GM18508 (cell line): ENCODE data around the gene ARID1A.
A peak's percentile ranks its signal among the peaks of the same experiment; 100 is the strongest.
"Not testable (repeated sequence)": the region's sequence is repeated elsewhere in the genome, so short reads cannot be mapped to it uniquely, and the experiment has no call there.

Experiments
- ATAC-seq: cut with Tn5 transposase; IDR thresholded peaks from one replicate; pipeline ENCODE4 v1.9.1; 2021; ENCODE audit warnings: moderate number of reproducible peaks; ENCODE audit not compliant: insufficient read depth, unreplicated experiment

The ARID1A gene

DNA sequence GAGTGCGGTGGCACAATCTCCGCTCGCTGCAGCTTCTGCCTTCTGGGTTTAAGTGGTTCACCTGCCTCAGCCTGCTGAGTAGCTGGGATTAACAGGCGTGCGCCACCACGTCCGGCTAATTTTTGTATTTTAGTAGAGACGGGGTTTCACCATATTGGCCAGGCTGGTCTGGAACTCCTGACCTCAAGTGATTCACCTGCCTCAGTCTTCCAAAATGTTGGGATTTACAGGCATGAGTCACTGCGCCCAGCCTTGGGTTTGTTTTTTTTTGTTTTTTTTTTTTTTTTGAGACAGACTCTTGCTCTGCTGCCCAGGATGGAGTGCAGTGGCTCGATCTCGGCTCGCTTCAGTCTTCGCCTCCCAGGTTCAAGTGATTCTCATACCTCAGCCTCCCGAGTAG, 30.1 kb downstream of the ARID1A start:
- not testable (repeated sequence) for ATAC-seq

DNA sequence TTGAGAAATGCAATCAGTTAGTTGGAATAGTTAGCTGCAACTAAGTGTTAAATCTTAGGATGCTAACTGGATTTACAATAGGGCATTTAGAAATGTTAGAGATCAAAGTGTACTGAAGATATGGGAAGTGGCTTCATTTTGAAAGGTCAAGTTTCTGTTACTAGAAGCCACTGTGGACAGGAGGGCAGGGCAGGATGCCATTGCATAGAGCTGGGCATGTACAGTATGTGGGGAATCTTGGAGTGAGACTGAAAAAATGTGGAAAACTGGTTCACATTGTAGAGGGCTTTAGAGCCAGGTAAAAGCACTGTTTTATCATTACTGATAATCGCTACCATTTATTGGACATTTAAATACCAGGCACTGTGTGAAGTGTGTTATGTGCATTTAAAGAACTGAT, 31.0 kb downstream of the ARID1A start:
- ATAC-seq: no peak

DNA sequence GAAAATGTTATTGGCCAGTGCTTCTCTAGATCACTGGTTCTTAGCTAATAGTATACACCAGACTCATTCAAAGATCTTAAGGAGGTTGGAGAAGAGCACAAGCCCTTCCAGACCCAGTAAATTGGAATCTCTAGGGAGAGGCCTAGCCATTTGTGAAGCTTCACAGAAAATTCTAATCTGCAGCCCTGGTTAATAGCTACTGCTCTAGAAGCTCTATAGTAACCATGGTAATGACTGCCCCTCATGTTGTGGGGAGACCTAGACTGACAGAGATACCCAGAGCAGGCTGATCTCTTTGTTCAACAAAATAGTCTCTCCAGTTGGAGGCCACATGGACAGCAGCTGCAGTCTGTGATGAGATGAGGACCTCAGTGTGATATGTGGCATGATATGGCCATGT, 31.7 kb downstream of the ARID1A start:
- no peak for ATAC-seq

DNA sequence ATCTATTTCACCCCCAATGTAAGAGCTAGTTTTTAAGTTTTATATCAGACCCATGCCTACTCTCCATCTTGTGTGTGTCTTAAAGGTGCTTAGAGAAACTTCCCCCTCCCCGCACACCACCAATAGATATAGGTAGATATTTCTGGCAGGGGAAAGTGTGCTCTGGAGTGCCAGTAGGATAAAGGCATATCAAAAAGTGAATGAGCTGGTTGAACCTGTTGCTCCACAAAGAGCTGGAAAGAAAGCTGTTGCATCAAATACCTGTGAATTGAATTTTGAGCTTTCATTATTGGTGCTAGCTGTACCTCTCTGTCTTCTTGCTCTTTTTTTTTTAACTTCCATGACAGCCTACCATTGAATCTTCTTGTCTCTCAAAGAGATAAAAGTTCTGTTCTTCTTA, 32.8 kb downstream of the ARID1A start:
- no peak for ATAC-seq

DNA sequence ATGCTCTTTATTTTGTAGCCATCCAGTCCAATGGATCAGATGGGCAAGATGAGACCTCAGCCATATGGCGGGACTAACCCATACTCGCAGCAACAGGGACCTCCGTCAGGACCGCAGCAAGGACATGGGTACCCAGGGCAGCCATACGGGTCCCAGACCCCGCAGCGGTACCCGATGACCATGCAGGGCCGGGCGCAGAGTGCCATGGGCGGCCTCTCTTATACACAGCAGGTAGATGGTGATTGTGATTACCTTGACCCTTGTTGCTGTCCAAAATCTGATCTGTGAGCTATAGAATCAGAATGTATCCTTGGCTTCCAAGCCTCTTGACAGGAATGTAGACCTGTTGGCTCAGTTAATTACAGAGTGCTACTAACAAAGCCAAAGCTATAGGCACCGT, 33.8 kb downstream of the ARID1A start:
- ATAC-seq: no peak

DNA sequence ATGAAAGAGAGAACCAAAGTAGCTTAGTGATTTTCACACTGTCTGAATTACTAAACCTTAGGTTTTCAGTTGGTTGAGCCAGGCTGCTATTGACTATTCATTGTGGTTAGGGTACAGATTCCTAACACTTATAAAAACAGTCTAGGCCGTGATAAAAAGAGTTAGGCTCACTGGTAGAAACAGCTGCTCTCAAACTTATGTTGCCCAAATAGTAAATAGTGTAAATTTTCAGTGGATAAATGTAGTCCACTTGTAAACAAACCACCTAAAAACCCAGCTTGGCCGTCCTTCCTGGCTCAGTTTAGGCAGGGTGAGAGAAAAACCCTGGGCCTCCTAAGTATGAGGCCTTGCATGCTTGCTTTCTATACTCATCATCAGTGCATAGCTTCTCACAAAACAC, 34.9 kb downstream of the ARID1A start:
- ATAC-seq: no peak

DNA sequence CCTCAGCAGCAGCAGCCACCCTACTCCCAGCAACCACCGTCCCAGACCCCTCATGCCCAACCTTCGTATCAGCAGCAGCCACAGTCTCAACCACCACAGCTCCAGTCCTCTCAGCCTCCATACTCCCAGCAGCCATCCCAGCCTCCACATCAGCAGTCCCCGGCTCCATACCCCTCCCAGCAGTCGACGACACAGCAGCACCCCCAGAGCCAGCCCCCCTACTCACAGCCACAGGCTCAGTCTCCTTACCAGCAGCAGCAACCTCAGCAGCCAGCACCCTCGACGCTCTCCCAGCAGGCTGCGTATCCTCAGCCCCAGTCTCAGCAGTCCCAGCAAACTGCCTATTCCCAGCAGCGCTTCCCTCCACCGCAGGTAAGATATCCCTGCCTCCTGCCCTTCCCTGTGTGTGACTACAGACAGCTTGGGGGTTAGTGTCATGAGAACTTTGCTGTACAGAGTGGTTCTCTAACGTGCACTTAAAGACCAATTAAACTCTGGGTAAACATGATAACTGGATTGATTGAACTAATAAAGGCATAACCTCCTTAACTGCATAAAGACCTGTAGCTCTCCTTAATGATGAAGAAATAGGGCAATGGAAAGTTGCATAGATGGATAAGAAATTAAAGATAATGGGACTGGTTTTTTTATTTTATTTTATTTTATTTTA, 35.6 kb downstream of the ARID1A start:
- no peak for ATAC-seq

DNA sequence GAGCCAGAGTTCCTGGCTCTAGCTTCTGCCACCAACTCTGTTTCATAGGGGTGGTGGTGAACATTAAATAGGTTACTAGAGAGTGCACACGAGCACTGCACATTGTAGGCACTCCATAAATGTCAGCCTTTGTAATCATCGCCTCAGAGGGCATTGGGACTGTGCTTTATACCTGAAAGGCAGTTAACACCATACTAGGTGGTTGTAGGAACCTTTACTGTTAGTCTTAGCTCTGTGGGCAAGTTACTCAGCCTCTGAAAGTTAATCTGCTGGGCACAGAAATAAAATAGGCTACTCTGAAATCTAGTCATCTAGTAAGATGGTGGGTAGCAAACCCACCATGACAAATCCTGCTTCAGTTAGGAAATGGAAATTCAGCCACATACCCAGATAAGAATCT, 37.6 kb downstream of the ARID1A start:
- ATAC-seq: no peak

DNA sequence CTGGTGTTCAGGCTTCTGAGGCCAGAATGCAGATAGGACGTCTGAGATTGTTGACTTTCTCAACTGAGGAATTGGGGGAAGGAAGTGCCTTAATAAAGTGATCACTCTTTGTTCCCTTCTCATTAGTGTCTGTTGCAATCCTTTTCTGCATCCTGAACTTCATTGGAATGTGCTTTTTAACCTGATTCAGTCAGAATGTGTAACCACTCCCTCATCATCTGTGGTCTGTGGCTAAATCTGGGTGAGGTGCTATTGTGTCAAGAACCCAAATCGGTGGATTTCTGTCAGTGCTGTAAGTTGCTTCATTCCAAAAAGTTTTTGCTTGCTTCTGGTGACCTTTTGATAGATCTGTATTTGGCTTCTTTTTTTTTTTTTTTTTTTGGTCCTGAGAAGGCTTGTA, 38.2 kb downstream of the ARID1A start:
- ATAC-seq: no peak

DNA sequence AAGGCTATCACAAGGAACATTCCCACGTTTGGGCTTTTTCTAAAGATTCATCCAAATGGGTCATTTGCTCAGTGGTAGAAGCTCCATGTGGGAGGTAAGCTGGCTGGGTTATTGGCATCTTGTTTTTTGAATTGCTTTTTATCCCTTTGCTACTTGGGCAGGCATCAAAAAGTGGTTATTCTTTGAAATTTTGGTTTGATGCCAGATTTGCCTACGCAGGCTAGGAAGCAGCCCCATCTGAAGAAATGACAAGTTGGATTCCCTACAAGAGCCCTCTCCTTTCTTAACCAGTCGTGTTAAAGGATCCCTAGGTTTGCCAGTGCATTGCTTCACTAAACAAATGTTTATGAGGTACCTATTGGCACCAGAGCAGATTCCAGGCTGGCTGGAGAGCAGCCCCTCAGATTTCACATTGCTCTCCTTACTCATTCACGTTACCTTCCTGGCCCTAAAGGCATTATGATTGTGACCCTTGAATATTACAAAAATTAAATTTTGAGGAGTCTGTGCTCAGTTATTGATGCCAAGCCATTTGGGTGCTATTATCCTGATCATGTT, 38.8 kb downstream of the ARID1A start:
- no peak for ATAC-seq

DNA sequence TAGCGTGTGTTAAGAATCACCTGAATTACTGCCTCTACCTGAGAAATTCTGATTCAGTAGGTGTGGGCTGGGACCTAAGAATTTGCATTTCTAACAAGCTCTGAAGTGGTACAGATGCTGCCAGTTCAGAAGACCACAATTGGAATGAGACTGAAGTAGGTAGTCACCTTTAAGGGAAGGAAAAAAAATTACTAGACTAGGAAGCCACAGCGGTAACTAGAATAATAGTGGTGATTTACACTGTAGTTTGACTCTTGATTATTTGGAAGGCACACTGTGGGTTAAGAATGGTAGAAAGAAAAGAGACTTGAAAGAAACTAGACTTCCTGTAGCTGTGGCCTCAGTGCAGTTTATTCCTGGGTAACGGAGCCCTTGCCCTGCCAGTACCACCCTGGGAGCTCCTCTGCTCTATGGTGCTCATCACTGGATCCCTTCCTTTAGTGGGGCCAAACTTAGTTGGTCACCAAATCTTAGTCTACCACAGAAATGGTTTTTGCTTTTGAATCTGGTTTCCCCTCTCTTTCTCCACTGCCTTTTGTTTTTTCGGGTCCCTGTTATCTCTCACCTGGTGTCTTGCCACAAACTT, 43.6 kb downstream of the ARID1A start:
- ATAC-seq: no peak

DNA sequence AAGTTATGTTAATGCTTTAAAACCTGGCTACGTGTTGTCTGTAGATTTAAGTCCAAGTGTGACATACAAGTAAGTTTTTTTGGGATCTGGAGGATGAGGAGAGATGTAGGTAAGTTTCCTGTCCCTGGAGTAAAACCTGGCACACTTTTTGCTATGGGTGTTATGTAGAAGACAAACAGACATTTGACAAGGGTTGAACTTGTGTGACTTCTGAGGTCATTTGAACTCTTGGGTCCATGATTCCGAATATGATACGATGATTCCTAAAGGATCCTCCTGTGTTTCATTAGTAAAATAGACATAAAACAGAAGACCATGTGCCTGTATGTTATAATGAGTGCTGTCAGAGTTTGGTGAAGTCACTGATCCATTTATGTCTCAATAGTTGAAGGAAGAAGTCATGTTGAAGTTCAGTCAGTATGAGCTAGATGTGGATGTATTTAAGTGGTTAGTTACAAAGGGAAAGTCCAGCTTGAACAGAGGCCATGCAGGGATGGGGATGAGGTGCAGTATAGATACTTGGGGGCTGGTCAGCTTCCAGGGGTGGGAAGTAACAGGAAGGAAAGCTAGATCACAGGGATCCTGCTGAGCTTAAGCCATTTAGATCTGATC, 44.3 kb downstream of the ARID1A start:
- no peak for ATAC-seq

DNA sequence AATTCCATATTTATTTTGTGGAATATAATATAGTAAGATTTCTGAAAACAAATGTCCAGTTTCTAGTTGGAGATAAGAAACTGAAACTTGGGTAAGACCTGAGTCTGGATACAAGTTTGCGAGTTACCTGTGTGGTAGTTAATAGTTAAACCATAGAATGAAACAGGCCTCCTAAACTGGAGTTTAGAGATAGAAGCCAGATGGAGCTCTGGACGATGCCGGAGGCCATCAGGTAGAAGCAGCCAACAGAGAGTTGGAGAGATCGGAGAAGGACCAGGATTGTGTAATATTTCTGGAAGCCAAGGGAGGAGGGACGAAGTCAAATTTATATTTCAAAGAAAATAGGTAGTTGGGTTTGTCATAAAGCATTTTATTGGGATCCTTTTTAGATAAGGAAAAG, 45.1 kb downstream of the ARID1A start:
- ATAC-seq: no peak

DNA sequence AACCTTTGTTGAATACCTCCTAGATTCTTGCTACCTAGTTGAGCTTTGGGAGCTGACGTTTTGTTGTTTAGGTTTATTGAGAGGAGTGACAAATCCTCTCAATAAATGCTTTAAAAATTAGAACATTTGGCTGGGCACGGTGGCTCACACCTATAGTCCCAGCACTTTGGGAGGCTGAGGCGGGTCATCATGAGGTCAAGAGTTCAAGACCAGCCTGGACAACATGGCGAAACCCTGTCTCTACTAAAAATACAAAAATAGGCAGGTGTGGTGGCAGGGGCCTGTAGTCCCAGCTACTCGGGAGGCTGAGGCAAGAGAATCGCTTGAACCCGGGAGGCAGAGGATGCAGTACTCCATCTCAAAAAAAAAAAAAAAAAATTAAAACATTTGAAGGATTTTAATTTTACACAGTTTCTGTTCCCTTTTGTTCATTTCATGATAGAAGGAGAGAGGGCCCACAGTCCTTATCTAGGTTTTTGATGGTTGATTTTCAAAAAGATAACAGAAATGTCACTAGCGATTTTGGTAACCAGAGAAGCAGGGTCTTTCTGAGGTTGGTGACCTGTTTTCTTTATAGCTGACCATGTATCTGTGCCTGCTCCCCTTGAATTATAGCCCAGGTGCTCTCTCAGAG, 47.7 kb downstream of the ARID1A start:
- ATAC-seq: no peak

DNA sequence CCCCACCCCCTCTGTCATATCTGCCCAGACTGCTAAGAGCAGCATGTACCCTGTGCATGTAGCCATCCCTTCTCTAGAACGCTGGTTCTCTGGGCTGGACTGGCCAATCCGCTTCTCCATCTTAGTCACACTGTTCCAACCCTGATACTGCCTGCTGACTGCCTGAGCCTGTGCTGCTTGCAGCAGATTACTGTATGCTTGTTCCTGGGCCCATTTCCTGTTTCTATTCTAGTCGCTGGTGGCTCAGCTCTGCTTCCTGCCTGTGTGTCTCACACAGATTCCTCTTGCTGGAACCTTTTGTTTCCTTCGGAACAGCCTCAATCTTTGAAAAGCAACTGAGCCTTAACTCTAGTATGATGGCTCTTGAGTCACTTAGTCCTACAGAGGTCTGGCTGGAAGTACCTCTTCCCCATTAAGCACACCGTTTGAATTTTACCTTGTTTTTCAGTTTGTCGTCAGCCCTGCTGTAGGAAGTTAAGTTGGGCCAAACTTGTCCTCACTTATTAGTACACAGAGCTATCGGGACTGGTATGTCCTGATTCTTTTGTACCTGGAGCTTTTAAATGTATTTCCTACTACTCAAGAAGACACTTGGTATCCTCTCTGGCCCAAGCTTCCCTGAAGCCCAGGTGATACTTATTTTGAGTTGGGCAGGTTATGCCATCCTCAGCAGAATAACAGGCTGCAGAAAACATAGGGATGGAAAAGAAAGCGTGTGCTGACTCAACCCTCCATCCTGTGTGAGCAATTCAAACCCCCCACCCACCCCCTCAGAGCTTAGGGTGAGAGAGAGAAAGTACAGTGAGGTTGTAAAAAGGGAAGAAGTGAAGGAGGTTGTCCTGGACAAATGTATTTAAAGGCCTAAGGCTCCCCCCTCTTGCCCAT, 48.5 kb downstream of the ARID1A start:
- peak; percentile 90 for ATAC-seq

DNA sequence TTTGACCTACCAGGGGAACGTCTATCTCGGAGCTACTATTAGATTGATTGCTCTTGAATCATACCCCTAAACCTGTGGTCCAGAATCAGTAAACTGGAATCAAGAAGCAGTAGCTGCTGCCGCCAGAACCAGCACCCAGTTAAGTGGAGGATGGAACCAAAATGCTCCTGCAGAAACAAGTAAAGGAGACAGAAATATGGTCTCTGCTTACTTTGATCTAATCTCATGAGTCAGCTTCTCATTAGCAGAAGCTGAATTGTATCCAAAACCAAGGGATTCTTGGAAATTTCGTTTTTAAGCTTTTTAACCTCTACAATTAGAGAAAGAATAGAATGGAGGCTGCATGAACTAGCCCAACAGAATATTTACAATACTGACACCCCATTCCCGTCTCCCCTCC, 49.4 kb downstream of the ARID1A start:
- ATAC-seq: no peak

DNA sequence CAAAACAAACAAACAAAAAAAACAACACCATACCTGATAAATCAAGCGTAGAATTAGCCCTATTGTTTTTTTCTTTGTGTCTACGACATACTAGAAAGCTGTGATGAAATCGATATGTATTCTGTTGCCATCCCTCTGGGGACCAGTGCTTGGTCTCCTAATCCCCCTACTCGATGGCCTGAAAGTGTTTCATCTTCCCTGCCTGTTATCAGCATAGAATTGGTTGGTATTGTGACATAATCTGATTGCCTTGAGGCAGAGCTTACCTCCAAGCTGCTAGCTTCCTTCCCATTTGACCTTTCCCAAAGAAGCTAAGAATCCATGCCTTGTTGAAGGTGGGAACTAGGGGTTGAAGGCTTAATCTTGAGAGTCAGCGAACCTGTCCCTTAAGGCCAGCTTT, 51.2 kb downstream of the ARID1A start:
- ATAC-seq: no peak

DNA sequence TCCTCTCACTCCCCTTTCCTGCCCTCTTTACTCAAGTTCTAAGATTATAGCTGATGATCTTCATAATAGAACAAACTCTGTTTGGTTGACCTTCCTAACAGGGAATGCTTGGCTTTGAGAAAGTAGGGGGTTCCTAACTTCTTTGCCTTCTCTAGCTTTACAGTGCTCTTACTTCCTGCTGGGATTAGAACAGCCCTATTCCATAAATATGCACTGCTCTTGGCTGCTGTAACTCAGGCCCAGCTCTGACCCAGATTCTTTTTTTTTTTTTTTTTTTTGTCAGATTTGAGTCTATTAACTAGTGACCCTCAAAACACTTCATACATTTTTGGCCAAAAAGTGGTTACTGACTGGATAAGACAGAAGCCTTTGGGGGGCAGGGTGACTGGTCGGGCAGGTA, 52.5 kb downstream of the ARID1A start:
- no peak for ATAC-seq

DNA sequence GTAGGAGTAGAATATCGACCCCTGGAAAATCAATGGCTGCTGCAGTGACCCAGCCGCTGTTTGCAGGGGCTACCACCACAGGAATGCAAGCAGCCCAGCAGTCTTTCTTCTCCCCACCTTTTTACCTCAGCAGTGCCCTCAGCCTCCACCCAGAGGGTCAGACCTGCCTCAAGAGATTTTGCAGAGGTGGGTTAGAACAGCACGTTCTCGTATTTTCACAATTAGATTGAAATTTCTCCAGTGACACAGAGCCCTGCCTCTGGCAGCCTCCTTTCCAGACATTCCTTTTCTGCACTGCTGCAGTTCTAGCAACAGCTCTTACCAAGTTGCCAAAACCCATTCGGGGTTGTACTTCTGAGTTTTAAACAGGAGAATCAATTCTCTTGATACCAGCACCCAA, 53.6 kb downstream of the ARID1A start:
- no peak for ATAC-seq

DNA sequence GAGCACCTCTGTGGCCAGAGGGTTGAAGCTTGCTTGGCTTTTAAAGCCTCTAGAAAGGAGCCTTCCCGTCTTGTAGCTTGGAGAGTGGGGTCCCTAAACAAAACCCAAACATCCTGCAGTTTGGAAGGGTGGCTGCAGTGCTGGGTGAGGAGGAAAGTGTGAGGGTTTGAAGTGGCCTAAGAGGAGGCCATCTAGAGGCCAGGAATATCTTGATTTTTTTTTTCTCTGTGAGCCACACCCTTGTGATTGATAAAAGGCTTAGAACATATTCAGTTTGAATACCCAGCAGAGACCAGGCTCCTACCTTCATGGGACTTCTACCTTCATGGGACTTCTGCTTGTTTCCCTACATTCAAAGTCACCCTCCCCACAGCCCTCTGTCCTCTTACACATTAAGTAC, 54.6 kb downstream of the ARID1A start:
- ATAC-seq: no peak
